ENCODE measurements around the gene NSG1.

Gene NSG1

GRCh38 chr4:4438891-4439290, 52.0 kb downstream of the NSG1 start:
- Mint-ChIP-seq H3K9me3 (no peaks in the 10 kb centered on the region), H3K4me1 (ENCODE audit: low read depth) (no peaks in the 10 kb centered on the region), H3K27ac (no peak overlapping the region), H3K36me3 (ENCODE audit: low read depth) (peaks cover 4% of the 10 kb centered on the region), H3K4me3 (no peak overlapping the region), H3K27me3 (ENCODE audit: low read depth) (no peaks in the 10 kb centered on the region)

GRCh38 chr4:4439782-4440181, 52.9 kb downstream of the NSG1 start:
- H3K27me3 Mint-ChIP-seq (ENCODE audit: low read depth), result no peaks in the 10 kb centered on the region
- H3K4me1 Mint-ChIP-seq (ENCODE audit: low read depth), result no peaks in the 10 kb centered on the region
- peaks cover 4% of the 10 kb centered on the region for H3K36me3 Mint-ChIP-seq (ENCODE audit: low read depth)
- no peak overlapping the region for H3K27ac Mint-ChIP-seq
- no peak overlapping the region for H3K4me3 Mint-ChIP-seq
- no peaks in the 10 kb centered on the region for H3K9me3 Mint-ChIP-seq

- H3K27ac Mint-ChIP-seq, result no peak overlapping the region
- no peaks in the 10 kb centered on the region for H3K27me3 Mint-ChIP-seq (ENCODE audit: low read depth)
- peaks cover 4% of the 10 kb centered on the region for H3K36me3 Mint-ChIP-seq (ENCODE audit: low read depth)
- no peak overlapping the region for H3K4me3 Mint-ChIP-seq
- no peaks in the 10 kb centered on the region for H3K4me1 Mint-ChIP-seq (ENCODE audit: low read depth)
- H3K9me3 Mint-ChIP-seq, result no peaks in the 10 kb centered on the region
Observed at GRCh38 chr4:4440333-4441061, 53.6 kb downstream of the NSG1 start.

DNA sequence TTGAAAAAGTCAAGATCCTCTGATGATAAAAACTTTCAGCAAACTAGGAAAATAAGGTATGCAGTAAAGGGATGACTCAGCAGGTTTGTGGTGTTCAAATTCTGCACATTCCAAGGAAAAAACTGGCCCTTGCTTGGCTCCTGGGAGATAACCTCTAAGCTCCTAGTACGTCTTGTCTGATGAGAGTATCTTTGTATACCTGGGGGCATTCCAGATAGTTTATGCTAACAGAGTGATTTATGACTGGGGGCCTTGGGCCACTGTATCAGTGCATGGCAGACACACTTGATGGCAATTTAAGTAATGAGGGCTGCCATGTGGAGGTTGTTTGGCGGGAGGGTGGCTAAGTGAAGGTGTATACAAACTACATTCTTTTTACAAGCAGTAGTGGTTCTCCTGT, 56.9 kb downstream of the NSG1 start:
- Mint-ChIP-seq H3K36me3 (ENCODE audit: low read depth) (peaks cover 1% of the 10 kb centered on the region), H3K9me3 (no peaks in the 10 kb centered on the region), H3K4me3 (no peak overlapping the region), H3K27me3 (ENCODE audit: low read depth) (no peaks in the 10 kb centered on the region), H3K4me1 (ENCODE audit: low read depth) (no peaks in the 10 kb centered on the region), H3K27ac (no peak overlapping the region)

- Mint-ChIP-seq H3K4me1 (ENCODE audit: low read depth) (no peaks in the 10 kb centered on the region), H3K27ac (no peak overlapping the region), H3K4me3 (no peak overlapping the region), H3K27me3 (ENCODE audit: low read depth) (no peaks in the 10 kb centered on the region), H3K9me3 (no peaks in the 10 kb centered on the region), H3K36me3 (ENCODE audit: low read depth) (peaks cover 1% of the 10 kb centered on the region)
Observed at GRCh38 chr4:4446434-4446833, 59.5 kb downstream of the NSG1 start.

DNA sequence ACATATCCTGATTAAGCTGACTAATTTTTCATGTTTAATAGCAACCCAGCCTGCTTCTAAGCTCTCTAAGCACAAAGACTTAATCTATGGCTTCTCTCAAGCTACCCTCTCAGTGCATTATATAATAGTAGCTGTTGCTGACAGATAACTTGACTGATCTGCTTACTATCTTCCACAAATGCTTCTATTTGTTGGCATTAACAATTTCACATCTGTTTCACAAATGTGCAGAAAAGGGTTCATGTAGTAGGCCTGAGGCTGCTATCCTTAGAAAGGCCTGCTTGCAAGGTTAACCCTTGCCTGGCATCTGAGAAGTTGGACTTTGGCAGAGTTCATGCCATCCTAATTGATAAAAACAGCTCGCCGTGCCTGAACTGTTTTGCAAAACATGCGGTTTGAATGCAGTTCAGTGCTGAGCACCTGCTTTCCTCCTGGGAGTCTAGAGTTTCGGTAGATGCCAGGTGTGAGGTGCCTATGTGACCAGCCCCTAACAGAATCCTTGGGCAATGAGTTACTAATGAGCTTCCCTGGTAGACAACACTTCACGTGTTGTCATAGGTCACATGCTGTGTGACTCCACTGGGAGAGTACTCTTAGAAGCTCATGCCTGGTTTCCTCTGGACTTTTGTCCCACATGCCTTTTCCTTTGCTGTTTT, 68.4 kb downstream of the NSG1 start:
- H3K4me3 Mint-ChIP-seq, result no peak overlapping the region
- H3K4me1 Mint-ChIP-seq (ENCODE audit: low read depth), result no peaks in the 10 kb centered on the region
- H3K27me3 Mint-ChIP-seq (ENCODE audit: low read depth), result no peaks in the 10 kb centered on the region
- H3K27ac Mint-ChIP-seq, result no peak overlapping the region
- H3K36me3 Mint-ChIP-seq (ENCODE audit: low read depth), result peaks cover 10% of the 10 kb centered on the region
- no peaks in the 10 kb centered on the region for H3K9me3 Mint-ChIP-seq

DNA sequence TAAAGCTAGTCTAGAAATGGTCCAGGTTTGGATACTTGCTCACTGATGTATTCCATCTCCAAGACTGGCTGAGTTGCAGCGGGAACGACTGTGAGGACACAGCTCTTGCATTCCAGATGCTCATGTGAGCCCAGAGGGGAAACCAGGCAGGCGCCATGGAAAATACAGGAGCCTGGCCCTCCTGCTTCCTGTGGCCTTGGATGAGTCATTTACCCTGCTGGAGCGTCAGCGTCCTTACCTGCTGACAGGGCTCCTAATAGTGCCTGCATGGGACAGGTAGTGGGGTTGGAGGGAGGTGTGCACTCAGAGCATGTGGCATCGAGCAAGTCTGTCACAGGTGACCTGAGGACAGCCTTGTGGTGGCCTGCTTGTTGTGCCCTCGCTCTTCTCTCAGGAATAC, 69.4 kb downstream of the NSG1 start:
- Mint-ChIP-seq H3K36me3 (ENCODE audit: low read depth) (peaks cover 10% of the 10 kb centered on the region), H3K4me1 (ENCODE audit: low read depth) (no peaks in the 10 kb centered on the region), H3K4me3 (no peak overlapping the region), H3K27me3 (ENCODE audit: low read depth) (no peaks in the 10 kb centered on the region), H3K27ac (no peak overlapping the region), H3K9me3 (no peaks in the 10 kb centered on the region)

- Mint-ChIP-seq H3K9me3 (no peaks in the 10 kb centered on the region), H3K27me3 (ENCODE audit: low read depth) (no peaks in the 10 kb centered on the region), H3K4me1 (ENCODE audit: low read depth) (peaks cover 4% of the 10 kb centered on the region), H3K27ac (no peak overlapping the region), H3K4me3 (no peak overlapping the region), H3K36me3 (ENCODE audit: low read depth) (peaks cover 10% of the 10 kb centered on the region)
Observed at GRCh38 chr4:4456816-4457578, 70.1 kb downstream of the NSG1 start.

- no peak overlapping the region for H3K27ac Mint-ChIP-seq
- no peaks in the 10 kb centered on the region for H3K27me3 Mint-ChIP-seq (ENCODE audit: low read depth)
- peaks cover 7% of the 10 kb centered on the region for H3K36me3 Mint-ChIP-seq (ENCODE audit: low read depth)
- peaks cover 9% of the 10 kb centered on the region for H3K4me1 Mint-ChIP-seq (ENCODE audit: low read depth)
- H3K4me3 Mint-ChIP-seq, result no peak overlapping the region
- H3K9me3 Mint-ChIP-seq, result no peaks in the 10 kb centered on the region
Observed at GRCh38 chr4:4457803-4458553, 71.1 kb downstream of the NSG1 start.

- peaks cover 2% of the 10 kb centered on the region for H3K36me3 Mint-ChIP-seq (ENCODE audit: low read depth)
- H3K27ac Mint-ChIP-seq, result no peak overlapping the region
- H3K4me1 Mint-ChIP-seq (ENCODE audit: low read depth), result peaks cover 9% of the 10 kb centered on the region
Observed at GRCh38 chr4:4459181-4459580, 72.3 kb downstream of the NSG1 start.

GRCh38 chr4:4460759-4461158, 73.9 kb downstream of the NSG1 start:
- H3K9me3 Mint-ChIP-seq, result peaks cover 4% of the 10 kb centered on the region
- peaks cover 9% of the 10 kb centered on the region for H3K4me1 Mint-ChIP-seq (ENCODE audit: low read depth)
- no peak overlapping the region for H3K4me3 Mint-ChIP-seq
- H3K27ac Mint-ChIP-seq, result no peak overlapping the region
- H3K36me3 Mint-ChIP-seq (ENCODE audit: low read depth), result peaks cover 12% of the 10 kb centered on the region
- H3K27me3 Mint-ChIP-seq (ENCODE audit: low read depth), result no peaks in the 10 kb centered on the region

More at GRCh38 chr4:4459181-4459580, 72.3 kb downstream of the NSG1 start:
- Mint-ChIP-seq H3K27me3 (ENCODE audit: low read depth) (no peaks in the 10 kb centered on the region), H3K4me3 (no peak overlapping the region), H3K9me3 (no peaks in the 10 kb centered on the region)

DNA sequence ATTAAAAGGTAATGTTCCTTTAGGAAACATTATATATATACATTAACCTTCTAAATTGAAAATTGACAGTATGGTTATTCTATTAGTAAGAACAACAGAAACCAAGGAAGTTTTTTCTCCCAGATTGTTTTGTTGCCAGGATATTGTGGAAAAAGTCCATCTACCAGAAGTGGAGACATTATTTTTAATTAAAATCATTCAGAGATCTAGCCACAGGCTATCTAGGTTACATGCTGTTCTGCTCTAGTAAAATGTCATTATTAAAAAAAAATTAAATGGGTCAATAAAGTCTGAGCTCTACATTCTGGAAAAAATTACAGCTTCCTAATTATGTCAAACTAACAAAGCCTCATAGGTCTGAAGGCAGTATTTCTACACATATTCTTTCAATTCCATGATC, 74.3 kb downstream of the NSG1 start:
- Mint-ChIP-seq H3K4me1 (ENCODE audit: low read depth) (peaks cover 9% of the 10 kb centered on the region), H3K27me3 (ENCODE audit: low read depth) (no peaks in the 10 kb centered on the region), H3K9me3 (peaks cover 4% of the 10 kb centered on the region), H3K4me3 (no peak overlapping the region), H3K27ac (no peak overlapping the region), H3K36me3 (ENCODE audit: low read depth) (peaks cover 16% of the 10 kb centered on the region)

GRCh38 chr4:4461850-4462249, 74.9 kb downstream of the NSG1 start:
- peaks cover 4% of the 10 kb centered on the region for H3K9me3 Mint-ChIP-seq
- peaks cover 9% of the 10 kb centered on the region for H3K4me1 Mint-ChIP-seq (ENCODE audit: low read depth)
- H3K36me3 Mint-ChIP-seq (ENCODE audit: low read depth), result peaks cover 20% of the 10 kb centered on the region
- H3K27me3 Mint-ChIP-seq (ENCODE audit: low read depth), result no peaks in the 10 kb centered on the region
- H3K4me3 Mint-ChIP-seq, result no peak overlapping the region
- no peak overlapping the region for H3K27ac Mint-ChIP-seq

GRCh38 chr4:4462970-4463369, 76.1 kb downstream of the NSG1 start:
- Mint-ChIP-seq H3K9me3 (peaks cover 4% of the 10 kb centered on the region), H3K36me3 (ENCODE audit: low read depth) (peaks cover 26% of the 10 kb centered on the region), H3K27me3 (ENCODE audit: low read depth) (no peaks in the 10 kb centered on the region), H3K4me3 (no peak overlapping the region), H3K27ac (no peak overlapping the region), H3K4me1 (ENCODE audit: low read depth) (peaks cover 9% of the 10 kb centered on the region)

Data from T-helper 1 cell treated with Interleukin-12 subunit alpha and Interleukin-12 subunit beta and Interleukin-4 antibody, amounts not matched to agents 30 μg/mL and 1 μg/mL, for 36 hours (primary cell).